HG03378 (cell line): ENCODE data around the gene PARD6B.
"Not testable (repeated sequence)": the region's sequence is repeated elsewhere in the genome, so short reads cannot be mapped to it uniquely, and the experiment has no call there.

ENCODE experiments used
- ATAC-seq: cut with Tn5 transposase; IDR thresholded peaks from one replicate; pipeline ENCODE4 v1.9.1; 2021; ENCODE audit warnings: mild to moderate bottlenecking, moderate library complexity; ENCODE audit not compliant: unreplicated experiment

The PARD6B gene

GRCh38 chr20:50731055-50731929 lies at the start of gene PARD6B:
TSS of gene PARD6B (plus strand) at chr20:50731580. CDS start at chr20:50731787, 207 bp downstream.
- peak; percentile 82 for ATAC-seq

- no peak for ATAC-seq
Measured at GRCh38 chr20:50682065-50682464, 49.3 kb upstream of the PARD6B start.

- ATAC-seq, result no peak
Measured at GRCh38 chr20:50682947-50683530, 48.3 kb upstream of the PARD6B start.

- ATAC-seq, result no peak
Measured at GRCh38 chr20:50683570-50683969, 47.8 kb upstream of the PARD6B start.

GRCh38 chr20:50686821-50687220 lies 44.6 kb upstream of the PARD6B start:
- no peak for ATAC-seq

- ATAC-seq, result no peak
Measured at GRCh38 chr20:50688256-50688975, 43.0 kb upstream of the PARD6B start.

- no peak for ATAC-seq
Measured at GRCh38 chr20:50689864-50690649, 41.3 kb upstream of the PARD6B start.

- no peak for ATAC-seq
Measured at GRCh38 chr20:50690650-50691572, 40.5 kb upstream of the PARD6B start, which contains the start of gene RIPOR3. TSS of gene RIPOR3 (minus strand) at chr20:50691542. CDS start at chr20:50691128, 414 bp downstream.

GRCh38 chr20:50691573-50692551 lies 39.5 kb upstream of the PARD6B start:
- ATAC-seq, result no peak

- no peak for ATAC-seq
Measured at GRCh38 chr20:50692552-50692933, 38.8 kb upstream of the PARD6B start.

GRCh38 chr20:50693001-50693400 lies 38.4 kb upstream of the PARD6B start:
- ATAC-seq, result no peak

- no peak for ATAC-seq
Measured at GRCh38 chr20:50694379-50695134, 36.8 kb upstream of the PARD6B start.

GRCh38 chr20:50695135-50695872 lies 36.1 kb upstream of the PARD6B start:
- no peak for ATAC-seq

GRCh38 chr20:50698255-50698654 lies 33.1 kb upstream of the PARD6B start:
- not testable (repeated sequence) for ATAC-seq

- no peak for ATAC-seq
Measured at GRCh38 chr20:50699688-50700087, 31.7 kb upstream of the PARD6B start.

GRCh38 chr20:50701041-50701963 lies 30.1 kb upstream of the PARD6B start:
- no peak for ATAC-seq
